A549 (cell line): Measurements from ENCODE around the gene PIKFYVE. TPM values are rescaled to one million over a fixed set of nuclear protein-coding genes. Genes with fewer than 3 reads are reported as not detected.
"Not testable (repeated sequence)": the region's sequence is repeated elsewhere in the genome, so short reads cannot be mapped to it uniquely, and the experiment has no call there.

ENCODE experiments used
- ATAC-seq, 2 experiments: fragments of 200-7000 bp in 1 of 2; fragments of >200 bp in 1 of 2; cut with Nextera tagmentation in 1 of 2; cut with Tn5 transposase in 1 of 2; 3 replicates each; pipeline versions ENCODE4 v1.8.0 to v1.9.1; 2018 to 2020; ENCODE audit warnings: mild to moderate bottlenecking in 1 of 2, moderate library complexity in 1 of 2
- CTCF ChIA-PET: fragments of 300-600 bp; sonication (Branson Sonifier 250); formaldehyde crosslinking; extraction: SDS; loops from one replicate; lab custom pipeline; 2021; ENCODE audit warnings: antibody characterized with exemption, inconsistent platforms; lab: Yijun Ruan, JAX
- POLR2A ChIA-PET: fragments of 350-600 bp; formaldehyde crosslinking; extraction: SDS; loops from one replicate; lab custom pipeline; 2021; ENCODE audit warnings: antibody characterized with exemption, inconsistent platforms; lab: Yijun Ruan, JAX
- DNase-seq, 2 experiments: peaks; one replicate each; pipeline versions ENCODE4 v3.0.0 to v3.0.0-alpha.2; 2011 to 2016; ENCODE audit warnings: low read depth in 1 of 2, low spot score in 1 of 2
- FAIRE-seq: peaks from 2 replicates; lab custom pipeline; 2011; peaks lifted over from hg19 to GRCh38; lab: Jason Lieb, UNC
- H3K27ac ChIP-seq, 2 experiments: fragments of >200 bp; sonication (Bioruptor Twin); formaldehyde crosslinking; 3 replicates each; pipeline ENCODE4 v1.5.1; 2016 to 2017
- H3K4me1 ChIP-seq: fragments of >200 bp; sonication (Bioruptor Twin); formaldehyde crosslinking; 3 replicates; pipeline ENCODE4 v1.6.1; 2016
- H3K4me2 ChIP-seq: fragments of >200 bp; sonication (Bioruptor Twin); formaldehyde crosslinking; 3 replicates; pipeline ENCODE4 v1.6.1; 2016
- H3K4me3 ChIP-seq: fragments of >200 bp; sonication (Bioruptor Twin); formaldehyde crosslinking; 3 replicates; pipeline ENCODE4 v1.5.1; 2016
- H3K9me3 ChIP-seq: fragments of >200 bp; sonication (Bioruptor Twin); formaldehyde crosslinking; 3 replicates; pipeline ENCODE4 v1.6.1; 2016
- CBX2 ChIP-seq: fragments of 200-600 bp; sonication (generic); IDR thresholded peaks from 2 replicates; pipeline ENCODE4 v1.6.1; 2016; ENCODE audit warnings: low read depth, mild to moderate bottlenecking, borderline replicate concordance
- CEBPB ChIP-seq, 2 experiments: fragments of >200 bp in 1 of 2; sonication (Bioruptor Twin) in 1 of 2; formaldehyde crosslinking in 1 of 2; IDR thresholded peaks; 2 replicates each; pipeline ENCODE4 v1.6.1; 2012 to 2016
- CHD2 ChIP-seq: fragments of 150-350 bp; IDR thresholded peaks from 2 replicates; pipeline ENCODE4 v1.6.1; 2014; ENCODE audit warnings: low read length; ENCODE audit not compliant: partially characterized antibody
- EHMT2 ChIP-seq: fragments of 200-600 bp; sonication (generic); IDR thresholded peaks from 2 replicates; pipeline ENCODE4 v1.6.1; 2016; ENCODE audit warnings: antibody characterized with exemption, low read depth, mild to moderate bottlenecking, moderate library complexity
- EP300 ChIP-seq, 2 experiments: fragments of >200 bp; sonication (Bioruptor Twin); formaldehyde crosslinking; IDR thresholded peaks; 2 replicates in 1 of 2; 3 replicates in 1 of 2; pipeline ENCODE4 v1.6.1; 2016 to 2017
- ESRRA ChIP-seq: fragments of 150-350 bp; IDR thresholded peaks from 2 replicates; pipeline ENCODE4 v1.6.1; 2014; ENCODE audit warnings: mild to moderate bottlenecking, low read length, borderline replicate concordance
- HDAC2 ChIP-seq: fragments of 200-600 bp; sonication (generic); IDR thresholded peaks from 2 replicates; pipeline ENCODE4 v1.6.1; 2016
- JUN ChIP-seq, 2 experiments: fragments of >200 bp; sonication (Bioruptor Twin); formaldehyde crosslinking; IDR thresholded peaks; 2 replicates in 1 of 2; 3 replicates in 1 of 2; pipeline ENCODE4 v1.6.1; 2016 to 2017
- KDM5A ChIP-seq: fragments of 200-600 bp; sonication (generic); IDR thresholded peaks from 2 replicates; pipeline ENCODE4 v1.6.1; 2016; ENCODE audit warnings: antibody characterized with exemption, mild to moderate bottlenecking
- MAFK ChIP-seq: fragments of 450-650 bp; IDR thresholded peaks from 2 replicates; pipeline ENCODE4 v1.6.1; 2014; ENCODE audit not compliant: partially characterized antibody
- NPAS2 ChIP-seq: fragments of 250-450 bp; sonication (Bioruptor Pico); IDR thresholded peaks from 2 replicates; pipeline ENCODE4 v1.8.0; 2022; ENCODE audit warnings: mild to moderate bottlenecking, moderate library complexity, borderline replicate concordance
- POLR2A ChIP-seq: IDR thresholded peaks from 2 replicates; pipeline ENCODE4 v1.6.1; 2012; ENCODE audit warnings: mild to moderate bottlenecking, low read length
- POLR2AphosphoS2 ChIP-seq: conservative IDR thresholded peaks from 2 replicates; pipeline ENCODE4 v1.6.1; 2012; ENCODE audit warnings: low read length, improper control_type of control experiment, inconsistent platforms
- RAD21 ChIP-seq, 2 experiments: fragments of >200 bp in 1 of 2; sonication (Bioruptor Twin) in 1 of 2; formaldehyde crosslinking in 1 of 2; IDR thresholded peaks in 1 of 2; conservative IDR thresholded peaks in 1 of 2; 2 replicates in 1 of 2; 3 replicates in 1 of 2; pipeline ENCODE4 v1.6.1; 2012 to 2018; ENCODE audit warnings: inconsistent platforms in 1 of 2
- RFX5 ChIP-seq: fragments of 450-650 bp; IDR thresholded peaks from 2 replicates; pipeline ENCODE4 v1.7.1; 2014; ENCODE audit warnings: antibody characterized with exemption, mild to moderate bottlenecking, moderate library complexity
- RNF2 ChIP-seq: fragments of 200-600 bp; sonication (generic); IDR thresholded peaks from 2 replicates; pipeline ENCODE4 v1.6.1; 2016; ENCODE audit warnings: low read depth, mild to moderate bottlenecking, antibody characterized with exemption, moderate library complexity, borderline replicate concordance
- TFCP2L1 ChIP-seq: fragments of 250-450 bp; sonication (Bioruptor Pico); IDR thresholded peaks from 2 replicates; pipeline ENCODE4 v1.5.0; 2021; ENCODE audit warnings: mild to moderate bottlenecking
- ZNF302 ChIP-seq: fragments of 250-450 bp; sonication (Bioruptor Pico); IDR thresholded peaks from 2 replicates; pipeline ENCODE4 v1.9.0; 2021; ENCODE audit warnings: inconsistent platforms, mild to moderate bottlenecking, moderate library complexity
- WGBS: methylation state at CpG from one replicate; pipeline ENCODE4 v1.1.6; 2017; ENCODE audit errors: missing lambda C conversion rate; 5-methylcytosine and 5-hydroxymethylcytosine counted together
- polyA plus RNA-seq, 4 experiments: library from polyadenylated mRNA; depleted of rRNA in 3 of 4; stranded (reverse); fragments of >200 nt; fragmentation: RNase III in 1 of 4; extraction: RNeasy Plus Mini Kit Qiagen cat#74134 plus additional on column Dnase treatment in 1 of 4; gene quantifications; 2 replicates in 3 of 4; 3 replicates in 1 of 4; pipeline ENCODE4 v1.2.3, GENCODE V29; 2011 to 2017
- TF ChIP-seq, protein P1 (sequence below): fragments of 150-350 bp; IDR thresholded peaks from 2 replicates; pipeline ENCODE4 v1.6.1; 2014; ENCODE audit warnings: low read depth, mild to moderate bottlenecking, low read length
- TF ChIP-seq, protein P2 (sequence below): fragments of >200 bp; sonication (Bioruptor Twin); formaldehyde crosslinking; IDR thresholded peaks from 3 replicates; pipeline ENCODE4 v1.6.1; 2016
- TF ChIP-seq, protein P3 (sequence below): fragments of >200 bp; sonication (Bioruptor Twin); formaldehyde crosslinking; IDR thresholded peaks from 3 replicates; pipeline ENCODE4 v1.5.1; 2016

PIKFYVE gene
- polyA plus RNA-seq, 2 of the 4 experiments (the other 2 are of a cell fraction) = 6.5 to 19.3 TPM

DNA sequence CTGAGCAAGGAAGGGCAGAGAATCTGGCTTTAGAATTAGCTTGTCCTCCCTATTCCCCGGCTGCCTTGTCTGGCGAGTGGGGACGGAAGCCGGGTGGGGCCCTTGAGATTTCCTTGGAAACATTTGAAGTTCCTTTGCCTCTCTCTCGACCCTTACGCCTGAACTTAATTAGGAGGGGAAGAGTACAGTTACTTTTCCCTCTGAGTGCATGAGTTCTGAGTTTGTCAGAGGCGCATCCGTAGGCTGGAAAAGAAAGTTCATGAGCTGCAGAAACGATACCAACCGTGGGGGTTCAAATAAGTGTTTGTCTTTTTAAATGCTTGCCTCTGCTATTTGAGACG, 468 bp downstream of the PIKFYVE start:
- Histone ChIP-seq H3K4me2 (peak overlapping the region; percentile 93), H3K4me1 (peaks cover 20% of the 10 kb centered on the region), H3K27ac (peak overlapping the region; percentile 95 to 97), H3K9me3 (peaks cover 7% of the 10 kb centered on the region; the same call in 1 of the 3 replicates), H3K4me3 (peak overlapping the region; percentile 97)
- WGBS = 1% methylated on average over 11 of the region's 11 CpGs
- FAIRE-seq (no peak), DNase-seq (no peak), ATAC-seq (no peak)
- ChIA-PET CTCF (interaction anchor here (0.9 to 2.0 kb wide), 4 partner anchors 8 to 165 kb away, joined by 3 to 12 read pairs (median 4); partner anchors contain the start of gene IDH1), POLR2A (interaction anchor here (1.0 to 2.9 kb wide), 2 partner anchors 9 to 12 kb away, joined by 4 to 50 read pairs; partner anchors contain the start of gene IDH1)
- peak; percentile 1; the same call in 1 of the 2 replicates for TF ChIP-seq KDM5A
- no peak for TF ChIP-seq EHMT2
- no peak for TF ChIP-seq ZNF302 (CRISPR knock-in tag)

DNA sequence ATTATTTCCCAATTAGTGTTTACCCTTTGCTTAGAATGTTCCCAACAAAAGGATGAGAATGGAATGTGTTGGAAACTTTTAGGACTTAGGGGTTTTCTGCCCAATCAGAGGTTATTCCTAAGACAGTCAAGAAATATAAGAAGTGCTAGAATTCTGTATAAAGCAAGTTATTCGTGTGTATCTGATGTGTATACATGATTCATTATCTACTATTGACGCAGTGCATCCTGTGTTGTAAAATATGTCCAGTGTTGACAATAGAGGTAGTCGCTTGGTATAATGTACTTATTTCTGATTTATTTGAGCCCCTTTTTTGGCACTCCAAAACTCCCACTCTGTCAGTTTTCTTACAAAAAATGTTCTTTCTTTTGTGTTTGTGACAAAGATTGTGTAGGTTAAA, 881 bp downstream of the PIKFYVE start:
- TF ChIP-seq CBX2 = no peak
- no peak for TF ChIP-seq NPAS2 (CRISPR knock-in tag)
- no peak for TF ChIP-seq RNF2
- no peak for TF ChIP-seq EHMT2
- TF ChIP-seq CEBPB (IDR thresholded peaks at IDR 0.05) = no peak
- TF ChIP-seq ZNF302 (CRISPR knock-in tag) = no peak
- TF ChIP-seq, protein P1, sequence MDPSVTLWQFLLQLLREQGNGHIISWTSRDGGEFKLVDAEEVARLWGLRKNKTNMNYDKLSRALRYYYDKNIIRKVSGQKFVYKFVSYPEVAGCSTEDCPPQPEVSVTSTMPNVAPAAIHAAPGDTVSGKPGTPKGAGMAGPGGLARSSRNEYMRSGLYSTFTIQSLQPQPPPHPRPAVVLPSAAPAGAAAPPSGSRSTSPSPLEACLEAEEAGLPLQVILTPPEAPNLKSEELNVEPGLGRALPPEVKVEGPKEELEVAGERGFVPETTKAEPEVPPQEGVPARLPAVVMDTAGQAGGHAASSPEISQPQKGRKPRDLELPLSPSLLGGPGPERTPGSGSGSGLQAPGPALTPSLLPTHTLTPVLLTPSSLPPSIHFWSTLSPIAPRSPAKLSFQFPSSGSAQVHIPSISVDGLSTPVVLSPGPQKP = no peak
- no peak for TF ChIP-seq EP300 (IDR thresholded peaks at IDR 0.05)
- TF ChIP-seq TFCP2L1 (CRISPR knock-in tag) = no peak
- TF ChIP-seq CHD2 = no peak
- TF ChIP-seq, protein P2, sequence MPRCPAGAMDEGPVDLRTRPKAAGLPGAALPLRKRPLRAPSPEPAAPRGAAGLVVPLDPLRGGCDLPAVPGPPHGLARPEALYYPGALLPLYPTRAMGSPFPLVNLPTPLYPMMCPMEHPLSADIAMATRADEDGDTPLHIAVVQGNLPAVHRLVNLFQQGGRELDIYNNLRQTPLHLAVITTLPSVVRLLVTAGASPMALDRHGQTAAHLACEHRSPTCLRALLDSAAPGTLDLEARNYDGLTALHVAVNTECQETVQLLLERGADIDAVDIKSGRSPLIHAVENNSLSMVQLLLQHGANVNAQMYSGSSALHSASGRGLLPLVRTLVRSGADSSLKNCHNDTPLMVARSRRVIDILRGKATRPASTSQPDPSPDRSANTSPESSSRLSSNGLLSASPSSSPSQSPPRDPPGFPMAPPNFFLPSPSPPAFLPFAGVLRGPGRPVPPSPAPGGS = no peak
- TF ChIP-seq POLR2AphosphoS2 = no peak
- TF ChIP-seq, all 56 proteins: peak for 0
- ATAC-seq (no peak), DNase-seq (no peak), FAIRE-seq (no peak)
- WGBS = 16% methylated on average over 3 of the region's 3 CpGs
- peak overlapping the region; percentile 93 for H3K4me2 ChIP-seq
- peak overlapping the region; percentile 95 to 97 for H3K27ac ChIP-seq
- peak overlapping the region; percentile 97 for H3K4me3 ChIP-seq
- H3K4me1 ChIP-seq = peaks cover 20% of the 10 kb centered on the region
- POLR2A ChIA-PET = interaction anchor here (2.9 kb wide), 1 partner anchor 12 kb away, joined by 50 read pairs; the partner anchor contains the start of gene IDH1
- CTCF ChIA-PET = interaction anchor here (0.9 to 2.0 kb wide), 3 partner anchors 12 to 166 kb away, joined by 3 to 12 read pairs (median 3); partner anchors contain the start of gene IDH1
- H3K9me3 ChIP-seq = peaks cover 6% of the 10 kb centered on the region; the same call in 1 of the 3 replicates

DNA sequence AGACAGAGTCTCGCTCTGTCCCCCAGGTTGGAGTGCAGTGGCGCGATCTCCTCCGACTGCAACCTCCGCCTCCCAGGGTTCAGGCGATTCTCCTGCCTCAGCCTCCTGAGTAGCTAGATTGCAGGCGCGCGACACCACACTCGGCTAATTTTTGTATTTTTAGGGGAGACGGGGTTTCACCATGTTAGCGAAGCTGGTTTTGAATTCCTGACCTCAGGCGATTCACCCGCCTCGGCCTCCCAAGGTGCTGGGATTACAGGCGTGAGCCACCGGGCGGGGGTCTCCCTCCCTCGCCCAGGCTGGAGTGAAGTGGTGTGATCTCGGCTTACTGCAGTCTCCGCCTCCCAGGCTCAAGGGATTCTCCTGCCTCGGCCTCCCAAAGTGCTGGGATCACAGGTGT, 1.5 kb downstream of the PIKFYVE start:
- H3K4me1 ChIP-seq = peaks cover 20% of the 10 kb centered on the region
- CTCF ChIA-PET = interaction anchor here (2.0 kb wide), 1 partner anchor 12 kb away, joined by 12 read pairs; the partner anchor contains the start of gene IDH1
- WGBS = 86% methylated on average over 22 of the region's 22 CpGs
- H3K9me3 ChIP-seq, ATAC-seq, DNase-seq, FAIRE-seq: not testable (repeated sequence)
- H3K27ac ChIP-seq = 0 out of 6 replicates have a peak overlapping the region, but pooled peaks of 1 of the 2 experiments have one; percentile 15
- H3K4me3 ChIP-seq = peak overlapping the region; percentile 97; the same call in 2 of the 3 replicates
- POLR2A ChIA-PET = interaction anchor here (0.6 to 1.7 kb wide), 2 partner anchors 13 to 1893 kb away, joined by 4 to 5 read pairs; partner anchors contain the start of gene IDH1
- H3K4me2 ChIP-seq = peak overlapping the region; percentile 93

DNA sequence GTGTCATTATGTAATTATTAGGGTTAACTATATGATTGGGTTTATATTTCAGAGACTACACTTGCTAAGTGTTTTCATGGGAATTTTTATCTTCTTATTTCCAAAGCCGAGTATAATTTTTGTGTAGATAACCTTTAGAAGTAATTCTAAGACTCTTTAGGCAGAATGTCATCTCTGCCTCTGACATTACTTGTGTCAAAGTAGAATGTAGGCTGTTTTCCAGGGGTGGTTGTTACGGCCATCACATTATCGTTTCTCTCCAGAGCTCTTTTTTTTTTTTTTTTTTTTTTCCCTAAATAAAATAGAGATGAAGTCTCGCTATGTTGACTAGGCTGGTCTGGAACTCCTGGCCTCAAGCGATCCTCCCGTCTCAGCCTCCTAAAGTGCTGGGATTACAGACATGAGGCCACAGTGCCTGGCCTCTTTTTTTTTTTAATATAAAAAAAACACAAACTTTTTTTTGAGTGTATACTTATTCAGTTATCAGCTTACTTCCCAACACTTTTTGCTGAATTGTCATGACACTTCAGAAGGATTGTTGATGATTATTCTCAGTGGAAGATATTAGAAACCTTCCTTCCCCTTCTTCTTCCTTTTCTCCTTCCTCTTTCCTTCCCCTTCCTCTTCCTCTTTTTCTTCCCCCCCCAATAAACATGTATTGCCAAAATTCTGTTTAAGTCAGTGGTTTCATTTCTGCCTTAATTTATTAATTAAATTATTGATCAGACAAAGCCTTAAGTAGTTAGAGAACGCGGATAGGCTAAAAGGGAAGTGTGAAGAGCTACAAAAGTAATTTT, 2.3 kb downstream of the PIKFYVE start:
- Histone ChIP-seq H3K4me3 (no peak overlapping the region), H3K4me2 (peak overlapping the region; percentile 93), H3K4me1 (peaks cover 20% of the 10 kb centered on the region), H3K9me3 (no peaks in the 10 kb centered on the region), H3K27ac (no peak overlapping the region)
- ATAC-seq (no peak), DNase-seq (no peak), FAIRE-seq (no peak)
- 92% methylated on average over 8 of the region's 8 CpGs for WGBS
- CTCF ChIA-PET = interaction anchor here (1.2 to 2.0 kb wide), 3 partner anchors 13 to 24 kb away, joined by 3 to 8 read pairs (median 3); partner anchors contain the start of gene IDH1
- POLR2A ChIA-PET = interaction anchor here (0.6 to 1.7 kb wide), 2 partner anchors 14 to 1892 kb away, joined by 4 to 5 read pairs; partner anchors contain the start of gene IDH1
- TF ChIP-seq TFCP2L1 (CRISPR knock-in tag) (no peak), MAFK (no peak), POLR2AphosphoS2 (no peak), RFX5 (no peak), KDM5A (no peak), HDAC2 (no peak), POLR2A (no peak), RAD21 (conservative IDR thresholded peaks at IDR 0.05 in 1 of 2, IDR thresholded peaks at IDR 0.05 in 1 of 2) (no peak), JUN (IDR thresholded peaks at IDR 0.05) (no peak), ESRRA (no peak)
- TF ChIP-seq, protein P3, sequence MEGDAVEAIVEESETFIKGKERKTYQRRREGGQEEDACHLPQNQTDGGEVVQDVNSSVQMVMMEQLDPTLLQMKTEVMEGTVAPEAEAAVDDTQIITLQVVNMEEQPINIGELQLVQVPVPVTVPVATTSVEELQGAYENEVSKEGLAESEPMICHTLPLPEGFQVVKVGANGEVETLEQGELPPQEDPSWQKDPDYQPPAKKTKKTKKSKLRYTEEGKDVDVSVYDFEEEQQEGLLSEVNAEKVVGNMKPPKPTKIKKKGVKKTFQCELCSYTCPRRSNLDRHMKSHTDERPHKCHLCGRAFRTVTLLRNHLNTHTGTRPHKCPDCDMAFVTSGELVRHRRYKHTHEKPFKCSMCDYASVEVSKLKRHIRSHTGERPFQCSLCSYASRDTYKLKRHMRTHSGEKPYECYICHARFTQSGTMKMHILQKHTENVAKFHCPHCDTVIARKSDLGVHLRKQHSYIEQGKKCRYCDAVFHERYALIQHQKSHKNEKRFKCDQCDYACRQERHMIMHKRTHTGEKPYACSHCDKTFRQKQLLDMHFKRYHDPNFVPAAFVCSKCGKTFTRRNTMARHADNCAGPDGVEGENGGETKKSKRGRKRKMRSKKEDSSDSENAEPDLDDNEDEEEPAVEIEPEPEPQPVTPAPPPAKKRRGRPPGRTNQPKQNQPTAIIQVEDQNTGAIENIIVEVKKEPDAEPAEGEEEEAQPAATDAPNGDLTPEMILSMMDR = no peak
- TF ChIP-seq, protein P1 = no peak
